ENCODE measurements around the gene JPH4.

Gene JPH4

GRCh38 chr14:23520899-23521533, 57.6 kb downstream of the JPH4 start:
- no peak for TF ChIP-seq CTCF (IDR thresholded peaks at IDR 0.05; ENCODE audit: low read depth, low read length)
- H3K4me3 ChIP-seq (ENCODE audit: low read depth, low read length) = no peak overlapping the region

GRCh38 chr14:23518709-23519108, 59.9 kb downstream of the JPH4 start:
- no peak overlapping the region for H3K4me3 ChIP-seq (ENCODE audit: low read depth, low read length)
- TF ChIP-seq CTCF (IDR thresholded peaks at IDR 0.05; ENCODE audit: low read depth, low read length) = no peak

Measured in WI38 (cell line).